NCI-H526 (cell line): ENCODE results near the gene ROCK2.

Source experiments
- DNase-seq, 2 experiments: peaks; one replicate each; lab custom pipeline; 2025; lab: John Stamatoyannopoulos, UW

ROCK2 gene

DNA sequence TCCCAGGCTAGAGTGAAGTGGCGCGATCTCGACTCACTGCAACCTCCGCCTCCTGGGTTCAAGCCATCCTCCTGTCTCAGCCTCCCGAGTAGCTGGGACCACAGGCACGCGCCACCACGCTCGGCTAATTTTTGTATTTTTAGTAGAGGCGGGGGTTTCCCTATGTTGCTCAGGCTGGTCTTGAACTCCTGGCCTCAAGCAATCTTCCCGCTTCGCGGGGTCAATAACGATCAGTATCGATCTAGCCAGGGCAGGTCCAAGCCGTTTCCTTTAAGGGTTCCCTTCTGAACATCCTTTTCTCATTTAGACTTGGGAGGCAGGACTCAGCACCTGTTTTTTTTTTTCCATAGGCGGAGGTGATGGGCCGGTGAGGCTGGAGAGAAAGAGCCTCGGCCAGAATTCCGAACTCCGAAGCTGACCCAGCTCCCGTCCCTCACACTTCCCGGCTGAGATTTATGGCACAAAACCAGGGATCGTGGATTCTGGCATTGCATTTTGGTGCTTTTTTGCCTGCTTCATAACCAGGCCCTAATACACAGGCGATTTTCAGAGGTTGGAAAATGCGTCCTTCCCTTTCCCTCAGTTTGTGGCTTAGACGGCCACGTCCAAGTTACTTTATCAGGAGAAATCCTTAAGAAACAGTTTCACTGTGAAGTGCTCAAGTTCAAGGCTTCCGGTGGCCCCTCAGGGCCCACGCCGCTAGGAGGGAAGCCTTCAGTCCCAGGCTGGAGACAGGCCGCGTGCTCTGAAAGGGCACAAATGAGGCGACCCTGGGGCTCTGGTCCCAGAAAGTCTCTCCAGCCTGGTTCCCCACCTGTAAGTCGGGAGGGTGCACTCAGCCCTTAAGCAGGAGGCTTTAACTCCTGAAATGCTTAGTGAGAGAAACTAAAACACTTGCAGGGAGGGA, 190.2 kb downstream of the ROCK2 start:
- no peak for DNase-seq

GRCh38 chr2:11152591-11152990, 191.8 kb downstream of the ROCK2 start:
- no peak for DNase-seq

- DNase-seq, result no peak
Observed at GRCh38 chr2:11147263-11147662, 197.2 kb downstream of the ROCK2 start.

DNA sequence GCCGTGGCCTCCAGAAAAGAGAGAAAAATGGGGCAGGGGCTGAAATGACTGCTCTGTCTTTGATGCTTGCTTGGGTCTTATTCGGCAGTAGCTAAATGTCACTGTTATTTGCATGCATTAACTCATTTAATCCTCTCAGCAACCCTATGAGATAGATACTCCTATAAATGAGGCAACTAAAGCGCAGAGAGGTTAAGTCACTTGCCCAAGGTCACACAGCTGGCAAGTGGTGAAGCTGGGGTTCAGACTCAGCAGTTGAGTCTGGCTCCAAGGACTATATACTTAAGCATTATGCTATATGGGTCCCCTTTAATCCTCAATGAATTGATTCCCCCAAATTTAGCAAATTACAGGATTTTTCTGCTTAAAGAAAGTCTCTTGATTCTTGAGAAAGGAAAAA, 198.4 kb downstream of the ROCK2 start:
- DNase-seq, result no peak

- no peak for DNase-seq
Observed at GRCh38 chr2:11145350-11145749, 199.1 kb downstream of the ROCK2 start.

DNA sequence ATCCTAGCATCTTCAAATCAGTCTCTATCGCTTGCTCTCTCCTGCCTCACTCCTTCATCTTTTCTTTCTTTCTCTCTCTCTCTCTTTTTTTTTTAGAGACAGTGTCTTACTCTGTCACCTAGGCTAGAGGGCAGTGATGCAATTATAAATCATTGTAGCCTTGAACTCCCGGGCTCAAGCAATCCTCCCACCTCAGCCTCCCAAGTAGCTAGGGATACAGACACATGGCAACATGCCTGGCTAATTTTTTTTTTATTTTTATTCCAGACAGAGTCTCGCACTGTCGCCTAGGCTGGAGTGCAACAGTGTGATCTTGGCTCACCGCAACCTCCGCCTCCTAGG, 199.7 kb downstream of the ROCK2 start:
- DNase-seq, result no peak

- no peak for DNase-seq
Observed at GRCh38 chr2:11144077-11144737, 200.2 kb downstream of the ROCK2 start.

DNA sequence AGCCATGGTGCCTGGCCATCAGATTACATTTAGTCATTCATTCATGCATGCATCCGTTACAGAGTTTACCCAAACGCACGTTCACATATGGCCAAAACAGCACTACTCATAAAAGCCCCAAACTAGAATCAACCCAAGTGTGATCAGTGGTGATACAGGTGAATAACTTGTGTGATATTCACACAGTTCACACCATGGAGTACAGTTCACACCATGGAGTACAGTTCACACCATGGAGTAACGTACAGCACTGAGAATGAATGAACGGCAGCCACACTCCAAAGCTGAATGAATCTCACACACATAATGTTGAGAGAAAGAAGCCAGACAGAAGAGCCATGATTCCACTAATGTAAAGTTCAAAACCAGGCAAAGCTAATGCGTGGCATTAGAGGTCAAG, 201.4 kb downstream of the ROCK2 start:
- DNase-seq, result no peak

DNA sequence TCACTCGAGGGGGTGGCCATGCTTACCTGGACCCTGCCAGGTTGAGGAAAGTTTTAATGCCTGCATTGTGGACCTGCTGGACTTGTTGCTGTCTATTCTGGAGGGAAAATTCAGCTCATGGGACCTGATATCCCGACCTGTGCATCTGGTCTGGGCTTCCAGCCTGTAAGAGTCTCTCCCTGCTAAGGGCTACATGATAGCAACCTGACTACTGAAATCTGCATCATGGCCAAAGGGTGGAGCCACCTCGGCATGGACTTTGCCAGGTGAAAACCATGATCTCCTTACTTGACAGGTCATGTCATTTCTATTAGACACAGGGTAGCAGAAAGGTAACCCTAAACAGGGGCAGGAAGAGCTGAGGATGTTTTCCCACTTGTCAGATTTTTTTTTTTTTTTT, 202.1 kb downstream of the ROCK2 start:
- DNase-seq, result no peak

DNA sequence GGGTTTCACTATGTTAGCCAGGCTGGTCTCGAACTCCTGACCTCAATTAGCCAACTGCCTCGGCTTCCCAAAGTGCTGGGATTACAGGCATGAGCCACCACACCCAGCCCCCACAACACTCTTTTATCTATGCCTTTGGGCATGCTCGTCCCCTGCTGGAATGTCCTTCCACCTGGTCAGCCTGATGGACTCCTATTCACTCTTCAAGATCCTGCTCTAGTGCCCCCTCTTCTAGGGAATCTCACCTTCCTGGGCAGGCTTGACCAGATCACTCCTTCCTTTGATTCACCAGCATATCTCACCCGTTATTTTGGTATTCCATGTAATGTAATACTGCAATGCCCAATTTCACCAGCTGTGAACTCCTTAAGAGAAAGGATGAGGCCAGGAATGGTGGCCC, 203.1 kb downstream of the ROCK2 start:
- no peak for DNase-seq

- DNase-seq, result no peak
Observed at GRCh38 chr2:11140492-11140891, 203.9 kb downstream of the ROCK2 start.

GRCh38 chr2:11134349-11134748, 210.1 kb downstream of the ROCK2 start:
- no peak for DNase-seq

GRCh38 chr2:11133936-11134320, 210.5 kb downstream of the ROCK2 start:
- DNase-seq, result no peak

GRCh38 chr2:11133238-11133935, 211.0 kb downstream of the ROCK2 start:
- peak in 1 of 2 experiments; percentile 52 for DNase-seq

- DNase-seq, result no peak
Observed at GRCh38 chr2:11132036-11132671, 212.3 kb downstream of the ROCK2 start.

GRCh38 chr2:11131166-11131920, 213.1 kb downstream of the ROCK2 start:
- DNase-seq, result no peak
